Stimulated activated CD4-positive, alpha-beta T cell treated with anti-CD3 and anti-CD28 coated beads, TNF-alpha, amount 100 ng/mL, for 48 hours (primary cell): ENCODE data around the gene A3GALT2.

Experiments used
- DNase-seq, 3 donors: peaks; one replicate each; pipeline ENCODE4 v3.0.0-alpha.2; 2020; ENCODE audit warnings: low read depth in 3 of 3

Gene A3GALT2

DNA sequence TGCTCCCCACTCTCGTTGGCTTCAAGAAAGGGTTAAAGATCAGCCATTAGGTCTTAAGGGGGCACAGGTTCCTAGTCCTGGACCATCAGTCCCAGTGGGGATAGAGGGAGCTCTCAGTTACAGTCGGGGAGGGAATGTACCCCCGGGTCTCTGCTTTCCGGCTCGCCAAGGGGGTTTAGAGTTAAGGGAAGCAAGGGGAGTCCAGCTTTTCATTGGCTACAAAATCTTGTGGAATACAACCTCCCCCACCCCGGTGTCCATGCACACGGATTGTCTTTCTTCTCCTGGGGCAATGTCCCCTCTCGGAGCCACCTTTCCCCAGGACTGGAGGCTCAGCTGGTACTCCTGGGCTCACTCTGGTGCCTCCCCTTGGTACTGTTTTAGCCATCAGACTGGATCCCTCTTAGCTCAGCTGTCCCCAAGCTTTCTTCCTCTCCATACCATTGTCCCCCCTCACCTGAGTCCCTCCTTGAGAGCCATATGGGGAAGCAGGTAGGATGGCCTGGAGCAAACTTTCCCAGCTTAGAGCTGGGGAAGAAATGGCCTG lies at the start of gene A3GALT2:
TSS of gene A3GALT2 (minus strand) at position 480 of the 547 bp plus-strand sequence. CDS start at position 480, 0 bp downstream.
- DNase-seq: no peak

DNA sequence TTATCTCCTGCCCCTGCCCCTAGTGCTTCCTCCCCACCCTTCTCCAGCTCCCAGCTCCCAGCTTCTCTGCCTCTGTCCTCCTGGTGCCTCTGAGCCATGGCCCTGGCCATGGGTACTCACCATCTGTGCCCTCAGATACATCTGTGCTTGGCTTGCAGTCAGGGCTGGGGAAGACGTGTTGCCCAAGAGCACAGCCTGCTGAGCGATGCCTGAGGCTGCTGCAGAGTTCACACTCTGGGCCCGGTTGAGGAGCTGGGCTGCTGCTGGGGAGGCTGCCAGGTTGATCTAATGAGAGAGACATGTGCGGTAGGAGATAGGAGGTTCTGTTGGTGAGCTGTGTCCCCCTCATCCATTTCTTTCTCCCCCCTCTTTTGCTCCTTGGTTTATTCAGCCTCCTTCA lies 49.4 kb upstream of the A3GALT2 start:
- no peak for DNase-seq

DNA sequence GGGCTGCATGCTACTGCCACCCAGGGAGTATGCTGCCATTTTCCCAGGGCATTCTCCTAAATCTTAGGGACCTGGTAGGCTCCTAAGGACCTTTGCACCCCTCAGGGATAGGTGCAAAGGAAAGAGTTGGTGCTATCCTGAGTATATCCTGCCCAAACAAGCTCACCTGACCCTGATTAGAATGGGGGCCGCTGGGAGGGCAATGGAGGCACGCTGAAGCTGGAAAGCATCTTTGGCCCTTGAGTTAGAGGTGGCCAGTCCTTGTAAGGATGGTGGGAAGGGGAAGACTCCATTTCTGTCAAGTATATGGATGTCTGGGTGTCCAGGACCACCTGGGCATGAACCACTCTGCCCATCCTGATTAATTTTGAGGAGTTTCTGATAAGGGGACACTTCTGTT lies 48.9 kb upstream of the A3GALT2 start:
- DNase-seq: no peak

DNA sequence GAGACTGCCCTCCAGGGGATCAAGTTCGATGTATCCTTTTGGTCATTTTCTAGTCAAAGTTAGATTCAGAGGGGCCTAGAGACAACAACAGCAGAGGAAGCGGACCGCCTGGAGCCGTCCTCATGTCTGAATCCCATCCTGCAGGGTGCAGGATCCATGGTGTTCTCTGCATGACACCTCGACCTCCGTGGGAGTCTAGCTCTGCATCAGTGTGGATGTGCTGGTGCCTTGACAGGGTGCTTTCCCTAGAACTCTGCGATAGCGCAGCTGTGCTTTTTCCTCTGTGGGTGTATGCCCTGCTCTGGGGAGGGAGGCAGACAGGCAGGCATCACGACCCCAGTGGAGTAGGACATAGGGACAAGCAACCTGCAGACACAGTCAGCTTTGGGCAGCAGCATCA lies 48.2 kb upstream of the A3GALT2 start:
- no peak for DNase-seq

DNA sequence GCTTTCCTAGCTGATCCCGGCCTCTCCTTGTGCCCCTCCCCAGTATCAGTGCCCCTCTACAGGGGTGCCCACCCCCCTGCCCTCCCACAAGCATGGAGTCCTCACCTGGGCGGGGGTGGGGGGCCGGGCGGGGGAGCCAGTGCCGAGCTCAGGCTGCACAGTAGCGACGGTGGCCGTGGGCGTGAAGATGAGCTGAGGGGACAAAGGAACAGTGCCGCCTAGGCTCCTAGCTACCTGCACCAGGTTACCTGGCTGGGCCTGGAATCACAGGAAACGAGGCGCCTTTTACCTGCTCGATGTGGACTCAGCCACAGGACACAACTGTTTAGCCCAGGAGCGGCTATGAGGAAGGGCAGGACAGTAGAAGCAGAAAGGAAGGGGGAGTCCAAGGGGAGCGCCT lies 47.5 kb upstream of the A3GALT2 start:
- no peak for DNase-seq

DNA sequence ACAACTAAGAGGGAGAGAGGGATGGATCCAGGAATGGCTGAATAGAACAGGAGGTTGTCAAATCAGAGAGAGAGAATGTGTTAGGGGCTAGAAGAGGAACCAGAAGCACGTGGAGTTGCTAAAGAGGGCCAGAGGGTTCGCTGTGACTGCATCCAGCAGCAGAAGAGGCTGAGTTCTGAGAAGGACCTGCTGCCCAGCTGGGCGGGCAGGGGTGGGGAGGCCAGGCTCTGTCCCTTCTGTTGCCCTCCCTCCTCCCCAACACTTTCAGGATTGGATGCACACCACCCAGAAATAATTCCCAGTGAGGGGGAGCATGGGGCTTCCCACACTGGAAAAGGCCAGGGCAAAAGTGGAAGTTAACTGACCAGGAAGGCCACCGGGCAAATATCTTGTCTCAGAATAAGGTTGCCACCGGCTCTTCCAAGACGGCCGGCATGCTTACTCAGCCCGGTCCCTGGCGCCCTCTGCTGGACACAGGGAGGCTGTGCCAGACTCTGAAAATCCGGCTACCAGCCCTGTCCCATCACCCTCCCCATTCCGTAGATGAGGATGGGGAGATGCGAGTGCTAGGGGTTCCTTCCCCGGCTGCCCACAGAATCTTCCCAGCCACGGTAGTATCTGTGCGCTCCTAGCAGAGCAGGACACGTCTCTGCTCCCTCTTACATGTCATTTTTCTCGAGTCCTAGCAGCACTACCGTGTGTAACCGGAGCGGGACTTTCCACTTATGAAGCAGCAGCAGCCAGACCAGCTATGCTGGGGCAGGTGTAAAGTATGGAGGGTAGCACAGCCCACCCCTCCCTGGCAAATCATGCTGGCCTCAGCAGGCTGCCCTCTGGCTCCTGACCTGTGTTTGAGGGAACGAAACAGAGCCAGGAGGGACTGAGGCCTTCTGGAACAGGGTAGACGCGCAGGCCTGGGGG lies 46.8 kb upstream of the A3GALT2 start:
- DNase-seq: peak; percentile 70 to 83 (median 82)

DNA sequence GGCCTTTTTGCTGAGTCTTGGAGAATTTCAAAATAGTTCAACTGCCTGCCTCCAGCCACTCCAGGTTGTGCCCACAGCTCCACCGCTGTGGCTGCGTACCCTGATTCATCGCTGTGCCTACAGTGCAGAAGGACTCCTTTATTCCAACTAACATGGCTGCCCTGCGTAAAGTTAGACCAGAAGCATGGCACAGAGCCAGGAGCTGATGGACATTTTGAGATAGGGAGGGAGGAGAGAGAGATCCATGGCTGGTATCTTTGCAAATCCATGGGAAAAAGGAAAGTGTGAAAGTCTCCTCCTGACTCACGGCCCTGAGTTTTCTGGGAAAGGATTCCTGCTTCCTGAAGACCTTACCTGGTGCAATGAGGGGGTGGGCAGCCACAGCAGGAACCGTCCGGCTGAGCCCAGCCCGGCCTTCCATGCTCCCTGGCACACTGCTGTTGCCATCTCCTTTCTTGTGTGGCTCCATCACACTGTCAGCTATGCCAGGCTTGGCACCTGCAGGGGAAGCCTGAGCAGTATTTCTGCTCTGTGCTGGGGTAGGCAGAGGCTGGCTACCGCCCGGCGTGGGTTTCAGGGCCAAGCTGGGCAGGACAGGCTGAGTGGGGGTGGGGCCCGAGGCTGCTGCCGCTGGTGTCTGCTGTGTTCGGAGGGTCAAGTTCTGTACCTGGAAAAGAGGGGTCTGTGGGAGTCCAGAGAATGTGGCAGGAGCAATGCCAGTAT lies 46.0 kb upstream of the A3GALT2 start:
- no peak for DNase-seq

DNA sequence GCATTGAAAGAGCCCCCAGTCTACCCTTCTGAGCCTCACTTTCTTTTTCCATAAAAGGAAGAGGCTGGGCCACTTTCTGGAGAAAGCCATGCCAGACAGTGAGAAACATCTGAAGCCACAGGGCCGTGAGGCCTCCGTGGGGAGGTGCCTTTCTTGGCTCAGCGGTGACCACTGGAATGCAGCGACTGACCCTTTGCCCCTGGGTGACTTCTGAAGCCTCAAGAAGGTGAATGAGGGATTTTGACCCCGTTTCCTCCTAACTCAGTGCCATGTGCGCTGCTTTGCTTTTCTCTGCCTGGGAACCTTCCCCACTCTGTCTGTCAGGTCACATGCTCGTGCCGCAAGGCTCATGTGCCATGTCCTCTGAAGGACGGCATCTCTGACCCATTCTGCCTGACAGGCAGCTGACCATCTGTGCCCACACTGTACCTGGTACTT lies 44.7 kb upstream of the A3GALT2 start:
- DNase-seq: no peak

DNA sequence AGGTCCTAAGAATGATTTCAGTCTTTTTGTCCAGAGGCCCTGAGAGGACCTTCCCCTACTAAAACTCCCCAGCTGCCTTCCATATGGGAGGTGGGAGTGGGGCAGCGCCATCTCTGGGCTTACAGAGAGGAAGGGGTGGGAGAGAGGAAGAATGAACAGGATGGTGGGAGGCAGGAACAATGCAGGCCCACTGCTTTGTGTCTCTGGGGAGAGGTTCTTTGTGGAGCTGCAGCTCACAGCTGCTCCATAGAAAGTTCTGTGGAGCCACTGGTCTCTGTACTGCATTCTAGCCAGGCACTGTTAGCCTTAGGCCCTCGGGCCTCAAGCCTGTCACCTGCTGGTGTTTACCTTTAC lies 43.6 kb upstream of the A3GALT2 start:
- DNase-seq: no peak

DNA sequence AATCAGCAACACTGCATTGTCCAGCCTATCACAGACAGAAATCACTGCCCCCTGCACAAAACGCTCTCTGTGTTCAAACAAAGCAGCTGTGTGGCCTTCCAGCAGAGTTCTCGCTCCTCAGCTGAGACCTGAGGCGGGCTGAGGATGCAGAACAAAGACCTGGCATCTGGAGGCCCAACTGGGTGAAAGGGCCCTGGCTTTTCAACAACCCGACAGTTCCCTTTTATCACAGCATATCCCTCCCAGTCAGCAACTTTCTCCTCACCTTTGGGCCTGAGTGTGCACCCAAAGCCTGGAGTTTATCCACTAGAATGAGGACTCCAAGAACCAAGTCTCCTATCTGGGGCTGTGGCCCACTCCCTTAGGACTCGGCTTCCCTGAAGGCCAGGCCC lies 42.6 kb upstream of the A3GALT2 start:
- DNase-seq: no peak

DNA sequence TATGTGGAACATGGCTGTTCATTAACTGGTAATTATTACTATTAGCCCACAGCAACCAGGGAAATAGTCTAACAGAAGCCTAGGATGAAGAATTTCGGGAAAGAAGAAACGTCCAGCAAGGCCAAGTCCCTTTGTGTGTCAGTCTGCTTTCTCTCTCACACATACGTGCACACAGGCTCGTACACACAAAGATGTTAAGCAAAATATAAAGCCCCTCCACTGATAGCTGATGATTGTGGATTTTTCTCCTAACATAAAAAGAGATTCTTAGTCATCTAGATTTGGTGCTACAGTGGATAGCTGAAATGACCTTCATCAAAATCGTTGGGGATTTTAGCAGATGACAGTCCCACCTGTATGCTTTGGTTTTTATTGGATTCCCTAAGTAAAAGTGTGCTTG lies 42.1 kb upstream of the A3GALT2 start:
- DNase-seq: no peak

DNA sequence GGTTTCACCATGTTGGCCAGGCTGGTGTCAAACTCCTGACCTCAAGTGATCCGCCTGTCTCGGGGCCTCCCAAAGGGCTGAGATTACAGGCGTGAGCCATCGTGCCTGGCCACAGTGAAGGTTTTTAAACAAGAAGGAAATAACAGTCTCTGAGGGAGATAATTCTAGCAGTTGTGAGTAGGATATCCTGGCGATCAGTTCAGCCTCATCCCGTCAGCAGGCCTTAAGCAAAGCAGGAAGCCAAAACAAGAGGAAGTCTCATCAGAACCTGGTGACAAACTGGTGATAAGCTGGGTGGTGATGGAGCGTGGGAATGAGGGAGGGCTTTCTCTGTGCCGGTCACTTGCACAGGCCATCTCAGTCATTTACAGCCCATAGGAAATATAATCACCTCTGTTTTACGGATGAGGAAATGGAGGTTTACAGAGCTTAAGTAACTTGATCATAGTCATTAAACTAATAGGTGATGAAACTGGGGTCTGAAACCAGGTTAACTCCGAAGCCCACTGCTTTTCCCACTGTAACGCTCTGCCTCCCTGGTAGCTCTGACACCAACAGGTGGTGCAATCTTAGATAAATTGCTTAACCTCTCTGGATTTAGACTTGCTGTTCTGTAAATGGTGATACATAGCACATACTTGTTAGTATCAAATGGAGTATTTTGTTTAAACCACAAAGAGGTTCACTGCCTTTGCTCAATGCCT lies 40.8 kb upstream of the A3GALT2 start:
- DNase-seq: no peak

DNA sequence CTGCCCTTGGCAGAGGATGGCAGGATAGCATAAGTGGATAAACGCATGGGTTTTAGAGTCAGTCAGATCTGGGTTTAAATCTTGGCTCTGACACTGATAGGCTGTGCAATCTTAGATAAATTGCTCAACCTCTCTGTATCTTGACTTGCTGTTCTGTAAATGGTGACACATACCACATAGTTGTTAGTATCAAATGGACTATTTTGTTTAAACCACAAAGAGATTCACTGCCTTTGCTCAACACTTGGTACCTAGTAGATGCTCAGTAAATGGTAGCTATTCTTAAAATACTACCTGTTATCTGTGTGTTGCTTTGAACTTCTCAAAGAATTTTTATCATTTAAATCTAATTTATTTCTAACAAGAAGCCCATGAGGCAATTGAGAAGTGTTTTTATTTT lies 39.5 kb upstream of the A3GALT2 start:
- no peak for DNase-seq

DNA sequence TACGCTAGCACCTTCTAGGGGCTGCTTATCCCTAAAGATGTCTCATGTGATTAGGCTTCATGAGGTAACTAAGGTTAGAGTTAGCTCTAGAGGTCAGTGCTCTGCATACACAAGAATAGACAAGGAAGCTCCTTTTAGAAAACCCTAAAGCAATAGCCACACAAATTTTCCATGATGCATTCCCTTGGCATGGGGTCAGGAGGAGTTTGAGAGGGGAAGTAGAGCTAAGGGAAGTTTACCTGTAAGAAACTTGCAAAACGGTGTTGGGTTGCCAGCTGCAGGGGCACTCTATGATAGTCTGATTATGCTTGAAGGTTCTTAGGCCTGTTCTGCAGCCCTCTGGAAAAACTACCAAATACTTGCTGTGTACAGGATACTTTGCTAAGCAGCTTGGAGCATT lies 39.0 kb upstream of the A3GALT2 start:
- no peak for DNase-seq

DNA sequence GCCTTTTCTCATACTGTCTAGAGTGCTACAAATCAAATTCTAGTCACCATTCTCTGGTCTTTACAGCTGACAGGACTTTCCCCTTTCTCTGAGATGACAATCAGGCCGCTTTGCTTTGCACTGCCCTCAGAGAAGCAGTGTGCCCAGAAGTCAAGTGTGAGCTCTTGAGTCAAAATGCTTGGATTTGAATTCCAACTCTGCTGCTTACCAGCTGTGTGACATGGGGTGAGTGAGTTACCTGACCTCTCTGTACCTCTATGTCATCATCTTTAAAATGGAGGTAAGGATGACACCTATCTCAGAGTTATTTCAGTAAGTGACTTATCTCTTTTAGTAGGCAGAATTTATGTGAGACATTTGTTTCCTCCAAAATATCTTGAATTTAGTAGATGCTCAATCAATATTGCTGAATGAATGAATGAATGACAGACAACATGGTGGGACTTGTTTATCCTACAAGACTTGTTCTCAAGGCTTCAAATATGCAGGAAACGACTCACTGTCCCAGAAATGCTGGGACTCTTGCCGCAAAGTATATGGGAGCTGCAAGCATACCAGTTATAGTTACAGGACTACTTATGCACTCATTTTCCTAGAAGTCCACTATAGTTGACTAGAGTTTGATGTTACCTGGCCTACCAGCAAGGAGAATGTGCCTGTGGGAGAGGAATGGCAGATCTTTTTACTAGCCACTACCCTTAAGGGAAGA lies 38.1 kb upstream of the A3GALT2 start:
- no peak for DNase-seq

DNA sequence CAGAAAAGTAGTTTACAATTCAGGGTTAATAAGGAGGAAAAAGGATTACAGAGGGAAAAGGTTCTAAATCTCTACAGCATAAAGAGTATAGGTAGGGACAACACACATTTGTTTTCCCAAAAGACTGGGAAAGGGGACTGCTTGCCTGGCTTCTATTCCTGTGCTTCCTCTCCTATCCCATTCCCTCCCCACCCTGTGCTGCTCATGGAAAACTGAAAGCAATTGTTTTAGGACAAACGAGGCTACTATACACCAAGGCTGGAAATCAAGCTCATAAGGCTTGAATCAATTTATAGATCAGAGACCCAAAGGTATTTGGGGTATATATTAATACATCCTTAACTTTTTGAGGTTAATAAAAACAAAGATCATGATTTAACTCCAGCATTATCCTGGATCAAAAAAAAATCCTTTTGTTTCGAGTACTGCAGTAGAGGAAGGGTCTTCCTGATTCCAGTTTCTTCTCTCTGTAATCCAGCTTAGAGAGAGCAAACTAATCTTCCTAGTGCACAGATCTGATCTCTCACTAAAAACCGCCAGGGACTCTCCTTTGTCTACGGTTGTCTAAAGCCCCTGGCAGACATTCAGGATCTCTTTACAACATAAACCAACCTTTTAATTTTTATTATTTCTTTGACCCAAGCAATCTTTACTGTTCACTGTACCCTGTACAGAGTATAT lies 37.4 kb upstream of the A3GALT2 start:
- no peak for DNase-seq

DNA sequence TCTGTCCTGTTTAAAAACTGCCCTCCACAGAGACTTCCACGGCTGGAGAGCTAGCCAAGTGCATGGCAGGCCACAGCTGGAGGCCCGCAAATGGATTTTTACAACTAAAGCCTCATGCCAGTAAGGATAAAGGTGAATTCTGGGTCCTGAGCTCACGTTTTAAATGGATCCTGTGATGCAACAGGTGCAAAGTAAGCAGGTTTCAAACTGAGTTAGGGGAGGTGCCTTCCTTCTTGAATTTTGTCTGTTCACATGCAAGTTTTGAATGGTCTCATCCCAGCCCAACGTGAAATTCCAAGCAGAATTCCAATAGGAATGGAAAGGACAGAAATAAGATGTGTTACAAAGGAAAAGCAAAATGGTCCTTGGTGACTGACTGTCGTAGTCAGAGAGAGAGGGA lies 36.2 kb upstream of the A3GALT2 start:
- no peak for DNase-seq

DNA sequence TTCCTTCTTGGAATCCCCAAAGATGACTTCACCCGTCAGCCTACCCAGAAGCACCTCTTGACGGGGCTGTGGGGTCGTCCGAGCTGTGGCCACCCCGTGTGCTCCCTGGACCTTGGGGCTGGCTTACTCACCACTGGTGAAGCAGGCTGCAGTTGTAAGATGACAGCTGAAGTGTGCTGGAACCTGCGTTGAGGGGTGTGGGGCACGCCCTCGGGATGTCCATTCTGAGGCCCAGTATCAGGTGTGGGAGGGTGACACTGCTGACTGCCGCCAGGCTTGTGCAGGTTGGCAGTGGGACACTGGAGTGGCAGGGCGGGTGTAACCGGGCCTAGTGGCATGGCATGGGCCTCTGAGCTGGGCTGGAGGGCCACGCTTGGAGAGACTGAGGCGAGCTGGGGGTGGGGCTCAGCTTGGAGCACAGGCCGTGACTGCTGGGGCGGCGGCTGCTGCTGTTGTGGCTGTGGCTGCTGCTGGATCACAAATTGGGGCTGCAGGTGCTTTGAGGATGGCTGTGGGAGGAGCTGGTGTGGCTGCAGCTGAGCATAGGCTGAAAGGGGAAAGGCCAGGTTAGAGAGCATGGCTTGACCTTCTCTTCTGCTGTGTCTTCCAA lies 33.9 kb upstream of the A3GALT2 start:
- no peak for DNase-seq

DNA sequence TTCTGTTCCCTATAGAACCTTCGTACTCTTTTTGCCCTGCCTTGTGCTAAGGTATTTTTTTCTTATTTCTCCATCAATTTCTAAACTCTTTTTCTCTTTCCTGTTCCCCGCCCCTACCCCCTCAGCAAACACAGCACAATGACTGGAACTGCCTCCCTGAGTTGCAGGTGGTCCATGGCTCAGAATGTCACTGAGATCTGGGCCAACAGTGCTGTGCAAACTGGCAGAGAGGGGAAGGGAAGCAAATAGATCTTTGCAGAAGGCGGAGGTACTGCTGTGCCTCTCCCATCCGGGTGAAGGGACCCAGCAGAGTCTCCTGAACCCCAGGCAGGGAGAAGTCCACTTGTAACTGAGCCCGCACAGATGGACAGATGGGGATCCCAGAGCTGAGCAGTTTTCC lies 32.6 kb upstream of the A3GALT2 start:
- no peak for DNase-seq

DNA sequence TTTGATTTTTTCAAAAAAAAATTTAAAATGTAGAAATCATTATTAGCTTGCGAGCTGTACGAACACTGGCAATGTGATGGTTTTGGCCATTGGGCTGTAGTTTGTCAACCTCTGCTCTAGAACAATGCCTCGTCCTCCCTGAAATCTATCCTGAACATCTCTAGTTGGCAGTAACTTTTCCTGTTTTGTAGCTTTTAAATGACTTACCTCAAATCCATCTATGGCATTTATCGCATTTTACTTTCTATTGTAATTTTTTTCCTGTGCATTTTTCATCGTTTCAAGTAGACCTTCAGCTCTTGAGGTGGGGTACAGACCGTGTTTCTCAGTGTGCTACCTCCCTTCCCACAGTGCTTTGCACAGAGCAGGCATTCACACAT lies 30.4 kb upstream of the A3GALT2 start:
- no peak for DNase-seq
